HG02938 (cell line): Measurements from ENCODE around the gene ZNF337.
"Not testable (repeated sequence)": the region's sequence is repeated elsewhere in the genome, so short reads cannot be mapped to it uniquely, and the experiment has no call there.

ENCODE experiments used
- ATAC-seq: cut with Tn5 transposase; IDR thresholded peaks from one replicate; pipeline ENCODE4 v1.9.1; 2021; ENCODE audit warnings: mild to moderate bottlenecking, moderate library complexity; ENCODE audit not compliant: unreplicated experiment

ZNF337 gene

DNA sequence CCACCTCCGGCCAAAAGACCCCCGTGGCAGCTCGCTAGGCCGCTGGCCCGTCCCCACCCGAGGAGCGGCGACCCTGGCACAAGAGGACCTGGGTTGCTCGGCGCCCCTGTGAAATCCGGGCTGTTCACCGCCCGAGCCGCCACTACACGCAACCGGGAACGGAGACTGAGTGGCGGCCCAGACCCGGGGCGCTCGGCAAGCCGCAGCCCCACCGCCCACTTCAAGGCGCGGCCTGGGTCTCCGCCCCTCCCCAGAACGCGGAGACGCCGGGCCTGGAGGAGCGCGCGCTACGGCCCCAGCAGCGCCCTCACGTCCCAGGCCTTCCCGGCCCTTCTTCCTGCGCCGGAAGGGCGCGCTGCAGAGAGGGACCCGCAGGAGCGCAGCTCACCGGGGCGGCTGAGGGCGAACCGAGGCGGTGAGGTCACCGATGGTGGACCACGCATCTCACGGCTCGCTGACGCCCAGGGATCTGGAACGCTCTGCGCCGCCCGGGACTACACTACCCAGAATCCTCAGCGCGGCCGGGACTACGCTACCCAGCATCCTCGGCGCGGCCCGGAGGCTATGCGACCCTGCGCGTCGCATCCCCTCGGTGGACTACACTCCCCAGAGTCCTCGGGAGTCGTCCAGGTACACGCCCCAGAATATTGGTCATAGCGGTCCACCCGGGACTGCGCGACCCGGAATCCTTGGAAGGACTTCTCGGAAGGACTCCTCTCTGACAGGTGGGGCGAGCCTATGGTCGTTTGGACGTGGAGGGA is at the start of gene ZNF337:
Gene ZNF337, minus strand, starts transcription at position 483 of the 761 bp plus-strand sequence. CDS start 10,436 bp downstream, outside the sequence.
- ATAC-seq: peak; percentile 95

DNA sequence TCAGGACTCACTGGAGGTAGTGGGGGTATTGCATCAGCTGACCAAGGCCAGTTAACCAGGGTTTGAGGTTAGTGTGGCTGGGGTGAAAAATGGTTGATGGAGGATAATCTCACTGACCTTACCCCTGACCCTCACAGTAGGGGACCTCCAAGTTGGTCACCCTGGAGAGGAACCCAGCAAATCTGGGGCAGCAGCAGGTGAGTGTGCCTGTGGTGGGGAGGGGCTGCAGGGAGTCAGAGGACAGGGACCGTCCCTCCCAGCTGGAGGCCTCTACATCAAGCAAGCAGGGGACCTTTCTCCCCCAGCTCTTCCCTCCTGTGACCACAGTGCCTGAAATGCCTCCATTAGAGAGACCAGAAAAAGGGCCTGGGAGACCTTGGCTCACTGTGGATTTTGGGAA is 49.1 kb upstream of the ZNF337 start:
- no peak for ATAC-seq

DNA sequence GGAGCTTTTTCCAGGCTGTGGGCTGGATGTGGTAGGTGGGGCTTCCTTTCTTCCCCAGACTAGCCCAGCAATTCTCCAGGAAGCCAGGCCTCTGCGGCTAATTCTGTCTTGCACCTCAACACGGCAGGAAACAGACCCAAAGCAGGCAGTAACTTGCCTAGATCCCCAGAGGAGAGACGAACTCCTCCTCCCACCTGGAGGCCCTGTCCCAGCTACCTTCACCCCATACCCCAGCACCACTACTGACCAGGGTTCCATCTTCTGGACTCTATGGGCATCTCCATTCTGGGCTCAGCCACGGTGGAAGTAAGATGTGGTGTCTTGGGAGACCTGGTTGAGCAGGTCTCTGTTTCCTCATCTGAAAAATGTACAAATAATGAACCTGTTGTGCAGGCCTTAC is 48.4 kb upstream of the ZNF337 start:
- ATAC-seq: no peak

DNA sequence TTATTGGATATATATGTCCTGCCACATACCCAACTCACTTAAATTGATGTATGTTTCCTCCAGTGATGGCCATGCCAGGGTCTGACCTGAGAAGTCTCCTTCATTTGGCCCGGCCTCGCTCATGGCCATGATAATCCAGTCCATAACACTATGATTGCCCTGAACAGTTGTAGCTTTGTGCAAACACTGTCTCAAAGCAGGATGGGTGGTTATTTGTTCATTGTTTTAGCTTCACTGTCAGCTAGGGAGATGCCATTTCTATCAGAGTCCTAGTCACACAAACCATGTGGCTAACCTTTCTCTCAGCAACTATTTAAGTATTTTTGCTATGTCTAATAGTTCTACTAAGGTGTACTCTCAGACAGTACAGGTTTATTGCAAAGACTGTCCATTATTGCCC is 47.6 kb upstream of the ZNF337 start:
- ATAC-seq: no peak

DNA sequence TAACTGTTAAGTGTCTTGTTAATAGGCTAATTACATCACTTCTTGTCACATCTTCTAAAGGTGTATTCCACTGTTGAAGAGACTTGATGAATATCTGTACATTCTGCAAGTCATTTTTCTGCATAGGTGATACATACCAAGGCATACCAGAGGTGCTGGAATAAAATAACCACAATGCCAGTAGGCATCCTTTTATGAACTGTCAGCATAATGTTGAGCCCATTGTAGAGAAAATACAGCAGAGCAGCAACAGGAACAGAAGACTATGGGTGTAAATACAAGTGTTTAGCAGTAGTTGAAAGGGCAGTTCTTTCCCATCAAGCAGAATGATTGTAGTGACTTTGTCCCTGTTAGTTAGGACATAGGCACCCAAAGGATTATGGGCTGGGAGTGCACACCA is 44.4 kb upstream of the ZNF337 start:
- no peak for ATAC-seq

DNA sequence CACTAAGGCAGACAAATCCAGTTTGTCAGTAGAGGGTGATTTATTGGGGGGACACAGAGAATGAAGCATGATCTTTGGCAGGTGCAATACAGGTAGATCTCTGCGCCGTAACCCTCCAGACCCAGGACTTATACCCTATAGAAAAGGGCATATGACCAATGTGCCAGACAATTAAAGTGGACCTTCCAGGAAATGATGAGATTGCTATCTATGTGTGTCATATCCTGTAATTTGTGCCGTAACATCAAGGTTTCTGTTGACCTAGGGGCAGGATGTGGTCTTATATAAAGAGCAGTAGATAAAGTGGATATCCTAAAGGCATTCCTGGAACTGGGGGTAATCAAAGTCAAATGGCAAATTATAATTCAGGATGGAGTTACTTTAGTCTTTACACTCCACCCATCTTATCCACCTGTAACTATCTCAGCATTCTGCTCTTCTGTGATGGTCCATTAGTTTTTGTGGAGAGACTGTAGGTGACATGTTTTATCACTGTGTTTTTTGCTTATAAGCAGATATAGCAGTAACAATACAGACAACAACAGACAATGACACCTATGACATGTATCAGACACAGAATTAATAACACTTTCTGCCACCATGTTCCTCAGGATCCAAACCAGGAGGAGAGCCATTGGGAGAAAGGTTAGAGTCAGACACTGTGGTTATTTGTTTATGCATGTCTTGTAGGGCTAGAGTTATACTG is 43.1 kb upstream of the ZNF337 start:
- ATAC-seq: no peak

DNA sequence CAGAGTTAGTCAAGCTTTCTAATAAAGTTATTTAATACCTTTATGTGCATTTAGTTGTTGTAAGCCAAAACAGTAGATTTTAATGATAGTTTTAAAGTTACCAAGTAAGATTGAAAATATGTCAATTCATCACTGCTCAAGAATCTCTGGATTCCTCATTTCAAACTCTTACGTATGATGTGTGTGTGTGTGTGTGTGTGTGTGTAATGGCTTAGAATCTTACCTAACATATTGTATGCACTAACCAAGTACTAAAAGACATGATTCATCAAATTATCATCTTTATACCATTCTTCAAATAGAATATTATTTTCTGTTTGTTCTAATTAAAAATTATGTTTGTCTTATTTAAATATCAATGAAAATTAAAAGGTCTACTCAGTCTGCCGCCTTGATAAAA is 41.5 kb upstream of the ZNF337 start:
- ATAC-seq: no peak

DNA sequence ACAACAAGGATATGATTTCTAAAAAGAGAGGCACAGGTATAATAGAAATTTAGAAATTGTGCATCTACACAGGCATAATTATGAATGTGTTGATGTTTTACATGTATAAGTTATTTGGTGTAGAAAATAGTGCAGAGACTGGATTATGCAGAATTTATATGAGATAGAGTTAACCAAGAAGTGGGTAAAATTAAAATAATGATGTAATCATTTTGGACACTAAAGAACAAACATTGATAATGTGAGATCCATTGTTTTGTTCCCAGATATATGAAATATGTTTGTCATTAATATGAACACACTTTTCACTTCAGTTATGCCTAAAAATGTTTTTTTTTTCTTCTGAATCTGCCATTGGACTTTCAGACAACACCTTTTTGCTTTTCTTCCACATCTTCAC is 37.2 kb upstream of the ZNF337 start:
- ATAC-seq: no peak

DNA sequence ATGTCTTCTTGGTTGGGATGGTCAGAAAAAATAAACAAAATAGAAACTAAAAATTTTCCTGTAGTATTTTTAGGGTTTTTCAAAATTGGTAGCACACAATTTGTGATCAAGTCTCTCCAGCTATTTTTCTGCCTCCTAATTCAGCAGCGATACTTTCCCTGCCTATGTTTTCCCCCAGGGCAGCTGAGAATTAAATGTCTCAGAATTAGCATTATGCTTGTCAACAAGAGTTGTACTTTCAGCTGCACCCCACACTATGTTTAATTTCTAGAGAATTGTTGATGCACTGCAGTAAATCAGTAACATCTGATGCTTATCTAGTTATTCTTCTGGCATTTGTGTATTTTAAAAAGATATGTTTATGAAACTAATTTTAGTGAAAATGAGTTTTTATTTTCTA is 34.2 kb upstream of the ZNF337 start:
- no peak for ATAC-seq

DNA sequence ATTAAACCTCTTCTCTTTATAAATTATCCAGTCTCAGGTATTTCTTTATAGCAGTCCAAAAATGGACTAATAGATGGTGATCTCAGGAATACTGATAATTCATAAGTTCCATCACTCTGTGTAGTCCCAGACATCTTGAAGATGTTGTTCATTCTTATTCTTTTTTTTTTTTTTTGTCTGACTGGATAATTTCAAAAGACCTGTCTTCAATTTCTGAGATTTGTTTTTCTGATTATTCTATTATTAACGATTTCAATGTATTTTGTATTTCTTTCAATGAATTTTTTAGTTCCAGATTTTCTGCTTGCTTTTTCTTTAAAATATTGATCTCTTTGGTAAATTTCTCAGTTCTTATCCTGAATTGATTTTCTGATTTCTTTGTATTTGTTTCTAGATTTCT is 29.7 kb upstream of the ZNF337 start:
- ATAC-seq: no peak

DNA sequence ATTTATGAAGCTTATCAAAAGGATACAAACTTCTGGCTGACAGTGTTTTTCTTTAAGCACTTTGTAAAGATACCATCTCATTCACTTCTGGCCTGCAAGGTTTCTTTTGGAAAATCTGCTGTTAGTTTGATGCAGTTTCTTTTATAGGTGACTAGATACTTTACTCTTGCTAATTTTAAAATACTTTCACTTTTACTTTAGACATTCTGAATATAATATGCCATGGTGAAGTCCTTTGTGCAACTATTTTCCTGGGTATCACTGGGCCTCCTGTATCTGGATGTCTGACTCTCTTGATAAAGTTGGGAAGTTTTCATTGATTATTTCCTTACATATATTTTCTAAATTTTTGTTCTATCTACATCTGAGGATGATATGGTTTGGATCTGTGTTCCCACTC is 29.0 kb upstream of the ZNF337 start:
- no peak for ATAC-seq

DNA sequence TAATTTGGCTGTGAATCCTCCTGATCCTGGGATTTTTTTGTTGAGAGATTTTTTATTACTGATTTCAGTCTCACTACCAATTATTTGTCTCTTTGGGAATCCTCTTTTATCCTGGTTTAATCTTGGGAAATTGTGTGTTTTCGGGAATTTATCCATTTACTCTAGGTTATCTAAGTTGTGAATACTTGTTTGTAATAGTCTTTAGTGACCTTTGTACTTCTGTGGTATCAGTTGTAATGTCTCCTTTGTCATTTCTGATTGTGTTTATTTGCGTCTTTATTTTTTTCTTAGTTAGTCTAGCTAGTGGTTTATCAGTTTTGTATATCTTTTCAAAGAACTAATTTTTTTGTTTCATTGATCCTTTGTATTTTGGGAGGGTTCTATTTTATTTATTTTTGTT is 27.3 kb upstream of the ZNF337 start:
- ATAC-seq: no peak

DNA sequence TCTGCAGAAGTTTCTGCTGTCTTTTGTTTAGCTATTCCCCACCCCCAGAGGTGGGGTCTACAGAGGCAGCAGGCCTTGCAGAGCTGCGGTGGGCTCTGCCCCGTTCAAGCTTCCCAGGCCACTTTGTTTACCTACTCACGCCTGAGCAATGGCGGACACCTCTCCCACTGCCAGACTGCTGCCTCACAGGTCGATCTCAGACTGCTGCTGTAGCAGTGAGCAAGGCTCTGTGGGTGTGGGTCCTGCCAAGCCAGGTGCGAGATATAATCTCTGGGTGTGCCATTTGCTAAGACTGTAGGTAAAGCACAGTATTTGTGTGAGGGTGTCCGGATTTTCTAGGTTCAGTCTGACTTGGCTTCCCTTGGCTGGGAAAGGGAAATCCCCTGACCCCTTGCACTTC is 23.6 kb upstream of the ZNF337 start:
- ATAC-seq: no peak

DNA sequence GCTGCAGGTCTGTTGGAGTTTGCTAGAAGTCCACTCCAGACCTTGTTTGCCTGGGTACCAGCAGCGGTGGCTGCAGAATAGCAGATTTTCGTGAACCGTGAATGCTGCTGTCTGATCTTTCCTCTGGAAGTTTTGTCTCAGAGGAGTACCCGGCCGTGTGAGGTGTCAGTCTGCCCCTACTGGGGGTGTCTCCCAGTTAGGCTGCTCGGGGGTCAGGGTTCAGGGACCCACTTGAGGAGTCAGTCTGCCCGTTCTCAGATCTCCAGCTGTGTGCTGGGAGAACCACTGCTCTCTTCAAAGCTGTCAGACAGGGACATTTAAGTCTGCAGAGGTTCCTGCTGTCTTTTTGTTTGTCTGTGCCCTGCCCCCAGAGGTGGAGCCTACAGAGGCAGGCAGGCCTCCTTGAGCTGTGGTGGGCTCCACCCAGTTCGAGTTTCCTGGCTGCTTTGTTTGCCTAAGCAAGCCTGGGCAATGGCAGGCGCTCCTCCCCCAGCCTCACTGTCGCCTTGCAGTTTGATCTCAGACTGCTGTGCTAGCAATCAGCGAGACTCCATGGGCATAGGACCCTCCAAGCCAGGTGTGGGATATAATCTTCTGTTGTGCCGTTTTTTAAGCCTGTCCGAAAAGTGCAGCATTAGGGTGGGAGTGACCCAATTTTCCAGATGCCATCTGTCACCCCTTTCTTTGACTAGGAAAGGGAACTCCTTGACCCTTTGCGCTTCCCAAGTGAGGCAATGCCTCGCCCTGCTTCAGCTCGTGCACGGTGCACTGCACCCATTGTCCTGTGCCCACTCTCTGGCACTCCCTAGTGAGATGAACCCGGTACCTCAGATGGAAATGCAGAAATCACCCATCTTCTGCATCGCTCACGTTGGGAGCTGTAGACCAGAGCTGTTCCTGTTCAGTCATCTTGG is 22.5 kb upstream of the ZNF337 start:
- ATAC-seq: not testable (repeated sequence)

DNA sequence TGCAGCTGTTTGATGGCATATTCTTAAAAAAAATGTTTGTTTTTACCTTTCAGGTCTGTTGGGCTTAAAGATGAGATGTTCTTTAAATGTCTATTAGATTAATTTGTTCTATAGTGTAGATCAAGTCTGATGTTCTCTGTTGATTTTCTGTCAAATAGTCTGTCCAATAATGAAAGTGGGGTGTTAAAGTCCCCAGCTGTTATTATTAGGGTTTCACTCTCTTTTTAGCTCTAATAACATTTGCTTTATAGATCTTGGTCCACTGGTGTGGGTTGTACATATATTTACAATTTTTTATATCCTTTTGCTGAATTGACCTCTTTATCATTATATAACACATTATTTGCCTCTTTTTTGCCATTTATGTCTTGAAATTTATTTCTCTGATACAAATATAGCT is 11.0 kb upstream of the ZNF337 start:
- no peak for ATAC-seq

DNA sequence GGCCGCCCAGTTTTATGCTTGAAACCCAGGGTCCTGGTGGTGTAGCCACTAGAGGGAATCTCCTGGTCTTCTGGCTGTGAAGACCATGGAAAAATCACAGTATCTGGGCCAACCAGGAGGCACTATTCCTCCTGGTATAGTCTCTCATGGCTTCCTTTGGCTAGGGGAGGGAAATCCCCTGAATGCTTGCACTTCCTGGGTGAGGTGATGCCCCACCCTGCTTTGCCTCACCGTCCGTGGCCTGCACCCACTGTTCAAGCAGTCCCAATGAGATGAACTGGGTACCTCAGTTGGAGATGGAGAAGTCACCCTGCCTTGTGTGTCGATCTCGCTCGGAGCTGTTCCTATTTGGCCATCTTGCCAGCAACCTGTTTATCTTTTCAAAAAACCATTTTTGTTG is 10.1 kb upstream of the ZNF337 start:
- ATAC-seq: no peak

DNA sequence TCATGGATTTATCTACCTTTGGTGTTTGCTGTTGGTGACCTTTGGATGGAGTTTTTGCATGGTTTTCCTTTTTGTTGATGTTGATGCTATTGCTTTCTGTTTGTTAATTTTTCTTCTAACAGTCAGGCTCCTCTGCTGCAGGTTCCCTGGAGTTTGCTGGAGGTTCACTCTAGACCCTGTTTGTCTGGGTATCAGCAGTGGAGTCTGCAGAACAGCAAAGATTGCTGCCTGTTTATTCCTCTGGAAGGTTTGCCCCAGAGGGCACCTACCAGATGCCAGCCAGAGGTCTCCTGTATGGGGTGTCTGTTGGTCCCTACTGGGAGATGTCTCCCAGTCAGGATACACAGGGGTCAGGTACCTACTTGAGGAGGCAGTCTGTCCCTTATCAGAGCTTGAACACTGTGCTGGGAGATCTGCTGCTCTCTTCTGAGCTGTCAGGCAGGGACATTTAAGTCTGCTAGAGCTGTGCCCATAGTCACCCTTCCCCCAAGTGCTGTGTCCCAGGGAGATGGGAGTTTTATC is 9.2 kb upstream of the ZNF337 start:
- ATAC-seq: no peak

DNA sequence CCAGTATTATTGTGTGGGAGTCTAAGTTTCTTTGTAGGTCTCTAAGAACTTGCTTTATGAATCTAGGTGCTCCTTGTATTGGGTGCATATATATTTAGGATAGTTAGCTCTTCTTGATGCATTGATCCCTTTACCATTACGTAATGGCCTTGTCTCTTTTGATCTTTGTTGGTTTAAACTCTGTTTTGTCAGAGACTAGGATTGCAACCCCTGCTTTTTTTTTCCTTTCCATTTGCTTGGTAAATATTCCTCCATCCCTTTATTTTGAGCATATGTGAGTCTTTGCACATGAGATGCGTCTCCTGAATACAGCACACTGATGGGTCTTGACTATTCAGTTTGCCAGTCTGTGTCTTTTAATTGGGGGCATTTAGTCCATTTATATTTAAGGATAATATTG is 7.7 kb upstream of the ZNF337 start:
- not testable (repeated sequence) for ATAC-seq

DNA sequence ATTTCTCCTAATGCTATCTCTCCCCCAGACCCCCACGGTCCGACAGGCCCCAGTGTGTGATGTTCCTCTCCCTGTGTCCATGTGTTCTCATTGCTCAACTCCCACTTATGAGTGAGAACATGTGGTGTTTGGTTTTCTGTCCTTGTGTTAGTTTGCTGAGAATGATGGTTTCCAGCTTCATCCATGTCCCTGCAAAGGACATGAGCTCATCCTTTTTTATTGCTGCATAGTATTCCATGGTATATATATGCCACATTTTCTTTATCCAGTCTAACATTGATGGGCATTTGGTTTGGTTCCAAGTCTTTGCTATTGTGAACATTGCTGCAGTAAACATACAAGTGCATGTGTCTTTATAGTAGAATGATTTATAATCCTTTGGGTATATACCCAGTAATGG is 4.2 kb upstream of the ZNF337 start:
- ATAC-seq: not testable (repeated sequence)

DNA sequence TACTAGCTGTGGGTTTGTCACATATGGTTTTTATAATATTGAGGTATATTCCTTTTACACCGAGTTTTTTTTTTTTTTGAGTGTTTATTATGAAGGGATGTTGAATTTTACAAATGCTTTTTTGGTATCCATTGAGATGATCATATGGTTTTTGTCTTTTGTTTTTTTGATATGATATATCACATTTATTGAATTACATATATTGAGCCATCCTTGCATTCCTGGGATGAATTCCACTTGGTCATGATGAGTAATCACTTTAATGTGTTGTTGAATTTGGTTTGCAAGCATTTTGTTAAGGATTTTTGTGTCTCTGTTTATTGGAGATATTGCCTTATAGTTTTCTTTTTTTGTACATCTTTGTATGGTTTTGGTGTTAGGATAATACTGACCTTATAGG is 3.3 kb upstream of the ZNF337 start:
- ATAC-seq: no peak

DNA sequence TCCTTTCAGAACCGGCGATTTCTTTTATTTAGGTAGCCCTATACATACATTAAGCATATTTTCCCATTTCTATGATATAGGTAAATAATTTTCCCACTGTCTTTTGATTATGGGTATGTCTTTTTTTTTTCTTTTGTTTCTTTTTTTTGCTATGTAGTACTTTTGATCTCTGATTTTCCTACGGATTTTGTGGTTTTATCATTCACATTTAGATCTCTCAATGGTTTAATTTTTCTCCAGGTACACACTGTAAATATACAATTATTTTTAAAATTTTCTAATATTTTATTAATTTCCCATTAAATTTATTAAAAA is 436 bp upstream of the ZNF337 start:
- no peak for ATAC-seq
